ENCODE results near the gene PRSS2.
A peak's percentile ranks its signal among the peaks of the same experiment; 100 is the strongest.
"Not testable (repeated sequence)": the region's sequence is repeated elsewhere in the genome, so short reads cannot be mapped to it uniquely, and the experiment has no call there.

Gene PRSS2

DNA sequence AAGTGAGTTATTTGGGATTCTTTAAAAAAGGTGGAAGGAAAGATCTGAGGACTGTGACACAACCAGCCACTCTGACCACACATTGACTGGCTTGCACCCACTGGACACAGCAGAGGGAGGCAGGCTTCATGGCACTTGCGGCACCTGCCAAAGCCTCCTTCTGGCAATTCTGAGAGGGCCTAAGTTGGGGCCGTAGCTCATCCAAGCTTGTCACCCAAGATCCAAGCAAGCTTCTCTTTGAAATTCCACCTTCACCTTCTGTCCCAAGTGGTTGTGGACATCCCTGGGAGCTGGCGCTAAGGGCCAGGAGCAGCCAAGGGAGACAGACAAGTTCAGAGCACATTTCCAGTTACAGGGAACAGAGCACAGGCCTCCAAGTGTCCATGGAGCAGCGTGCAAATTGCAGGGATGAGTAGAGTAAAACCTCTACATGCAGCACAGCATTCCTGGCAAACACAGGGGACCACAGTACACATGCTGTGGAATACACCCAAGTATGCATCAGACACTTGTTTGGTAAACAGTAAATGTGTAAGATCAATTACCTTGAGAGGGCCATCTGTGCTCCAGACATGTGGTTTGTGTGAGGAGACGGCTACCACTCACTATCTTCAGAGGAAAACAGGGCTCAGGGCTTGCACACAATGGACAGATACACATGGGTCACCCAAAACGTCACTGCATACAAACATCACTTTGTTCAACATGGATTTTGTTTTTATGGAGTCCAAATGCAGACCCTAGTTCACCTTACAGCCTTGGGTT lies 4.8 kb downstream of the PRSS2 start:
- H3K36me3 ChIP-seq (ENCODE audit: control insufficient read depth in 1 of 2, insufficient read depth in 2 of 2, low read length in 2 of 2); H3K4me3 ChIP-seq (ENCODE audit: low read depth in 1 of 2, low read length in 2 of 2); H3K27ac ChIP-seq (ENCODE audit: low read length): not testable (repeated sequence)

DNA sequence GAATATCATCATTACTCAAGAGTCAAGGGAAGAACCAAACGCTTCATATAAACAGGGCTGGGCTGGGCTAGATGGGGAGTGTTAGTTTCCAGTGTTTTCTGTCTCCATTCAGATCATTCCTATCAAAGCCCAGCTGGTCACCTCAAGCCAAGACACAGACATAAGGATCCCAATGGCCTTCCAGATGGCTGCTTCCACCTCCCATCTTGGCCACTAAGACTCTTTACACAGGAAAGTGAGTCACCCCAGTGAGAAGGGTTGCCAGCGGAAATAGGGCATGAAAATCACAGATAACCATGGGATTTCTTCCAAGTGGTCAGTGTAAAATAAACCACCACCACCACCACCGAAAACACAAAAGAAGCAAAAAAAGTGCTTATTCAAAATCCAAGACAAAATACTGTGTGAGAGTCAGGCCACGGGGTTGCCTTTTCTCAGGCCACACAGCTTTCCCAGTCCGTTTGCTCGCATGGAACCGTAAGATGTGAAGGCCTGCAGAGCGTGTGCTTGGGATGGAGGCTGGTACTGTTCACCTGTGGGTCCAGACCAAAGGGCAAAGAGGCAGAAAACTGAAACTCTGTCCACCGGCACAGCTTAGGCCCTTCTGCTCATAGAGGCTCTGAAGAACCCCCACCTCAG lies 5.6 kb downstream of the PRSS2 start:
- Histone ChIP-seq H3K4me1 (ENCODE audit: control insufficient read depth in 1 of 2, insufficient read depth in 2 of 2, low read length in 2 of 2) (no peaks in the 10 kb centered on the region), H3K36me3 (ENCODE audit: control insufficient read depth in 1 of 2, insufficient read depth in 2 of 2, low read length in 2 of 2) (no peaks in the 10 kb centered on the region), H3K27me3 (ENCODE audit: low read depth, low read length) (no peaks in the 10 kb centered on the region), H3K9me3 (ENCODE audit: control insufficient read depth in 1 of 2, low read length in 2 of 2) (no peaks in the 10 kb centered on the region), H3K27ac (ENCODE audit: low read length) (no peak overlapping the region), H3K4me3 (ENCODE audit: low read depth in 1 of 2, low read length in 2 of 2) (no peak overlapping the region)

More for the DNA sequence above, 4.8 kb downstream of the PRSS2 start:
- H3K9me3 ChIP-seq (ENCODE audit: control insufficient read depth in 1 of 2, low read length in 2 of 2); H3K4me1 ChIP-seq (ENCODE audit: control insufficient read depth in 1 of 2, insufficient read depth in 2 of 2, low read length in 2 of 2); H3K27me3 ChIP-seq (ENCODE audit: low read depth, low read length): not testable (repeated sequence)

GRCh38 chr7:142776845-142777225 lies 6.1 kb downstream of the PRSS2 start:
- not testable (repeated sequence) for H3K27me3 ChIP-seq (ENCODE audit: low read depth, low read length); H3K27ac ChIP-seq (ENCODE audit: low read length); H3K4me3 ChIP-seq (ENCODE audit: low read depth in 1 of 2, low read length in 2 of 2); H3K4me1 ChIP-seq (ENCODE audit: control insufficient read depth in 1 of 2, insufficient read depth in 2 of 2, low read length in 2 of 2); H3K36me3 ChIP-seq (ENCODE audit: control insufficient read depth in 1 of 2, insufficient read depth in 2 of 2, low read length in 2 of 2); H3K9me3 ChIP-seq (ENCODE audit: control insufficient read depth in 1 of 2, low read length in 2 of 2)

DNA sequence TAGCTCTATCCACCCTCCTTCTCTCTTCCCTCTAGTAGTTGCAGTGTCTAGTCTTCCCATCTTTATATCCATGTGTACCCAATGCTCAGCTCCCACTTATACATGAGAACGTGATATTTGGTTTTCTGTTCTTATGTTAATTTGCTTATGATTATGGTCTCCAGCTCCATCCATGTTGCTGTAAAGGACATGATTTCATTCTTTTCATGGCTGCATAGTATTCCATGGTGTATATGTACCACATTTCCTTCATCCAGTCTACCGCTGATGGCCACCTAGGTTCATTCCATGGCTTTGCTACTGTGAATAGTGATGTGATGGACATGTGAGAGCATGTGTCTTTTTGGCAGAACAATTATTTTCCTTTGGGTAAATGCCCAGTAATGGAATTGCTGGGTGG lies 6.5 kb downstream of the PRSS2 start:
- Histone ChIP-seq H3K27me3 (ENCODE audit: low read depth, low read length) (no peaks in the 10 kb centered on the region), H3K27ac (ENCODE audit: low read length) (no peak overlapping the region), H3K9me3 (ENCODE audit: control insufficient read depth in 1 of 2, low read length in 2 of 2) (no peaks in the 10 kb centered on the region), H3K36me3 (ENCODE audit: control insufficient read depth in 1 of 2, insufficient read depth in 2 of 2, low read length in 2 of 2) (no peaks in the 10 kb centered on the region), H3K4me3 (ENCODE audit: low read depth in 1 of 2, low read length in 2 of 2) (no peak overlapping the region), H3K4me1 (ENCODE audit: control insufficient read depth in 1 of 2, insufficient read depth in 2 of 2, low read length in 2 of 2) (no peaks in the 10 kb centered on the region)

GRCh38 chr7:142782922-142783900 lies 12.4 kb downstream of the PRSS2 start:
- Histone ChIP-seq H3K4me1 (ENCODE audit: control insufficient read depth in 1 of 2, insufficient read depth in 2 of 2, low read length in 2 of 2) (peaks cover 0 to 4% of the 10 kb centered on the region in 2 donors), H3K4me3 (ENCODE audit: low read depth in 1 of 2, low read length in 2 of 2) (peak overlapping the region; percentile 53 to 55), H3K27ac (ENCODE audit: low read length) (no peak overlapping the region), H3K27me3 (ENCODE audit: low read depth, low read length) (no peaks in the 10 kb centered on the region), H3K9me3 (ENCODE audit: control insufficient read depth in 1 of 2, low read length in 2 of 2) (no peaks in the 10 kb centered on the region), H3K36me3 (ENCODE audit: control insufficient read depth in 1 of 2, insufficient read depth in 2 of 2, low read length in 2 of 2) (no peaks in the 10 kb centered on the region)

GRCh38 chr7:142784096-142784495 lies 13.3 kb downstream of the PRSS2 start:
- no peak overlapping the region for H3K4me3 ChIP-seq (ENCODE audit: low read depth in 1 of 2, low read length in 2 of 2)
- H3K9me3 ChIP-seq (ENCODE audit: control insufficient read depth in 1 of 2, low read length in 2 of 2), result no peaks in the 10 kb centered on the region
- no peak overlapping the region for H3K27ac ChIP-seq (ENCODE audit: low read length)
- peaks cover 0 to 4% of the 10 kb centered on the region in 2 donors for H3K4me1 ChIP-seq (ENCODE audit: control insufficient read depth in 1 of 2, insufficient read depth in 2 of 2, low read length in 2 of 2)
- no peaks in the 10 kb centered on the region for H3K27me3 ChIP-seq (ENCODE audit: low read depth, low read length)
- H3K36me3 ChIP-seq (ENCODE audit: control insufficient read depth in 1 of 2, insufficient read depth in 2 of 2, low read length in 2 of 2), result no peaks in the 10 kb centered on the region

DNA sequence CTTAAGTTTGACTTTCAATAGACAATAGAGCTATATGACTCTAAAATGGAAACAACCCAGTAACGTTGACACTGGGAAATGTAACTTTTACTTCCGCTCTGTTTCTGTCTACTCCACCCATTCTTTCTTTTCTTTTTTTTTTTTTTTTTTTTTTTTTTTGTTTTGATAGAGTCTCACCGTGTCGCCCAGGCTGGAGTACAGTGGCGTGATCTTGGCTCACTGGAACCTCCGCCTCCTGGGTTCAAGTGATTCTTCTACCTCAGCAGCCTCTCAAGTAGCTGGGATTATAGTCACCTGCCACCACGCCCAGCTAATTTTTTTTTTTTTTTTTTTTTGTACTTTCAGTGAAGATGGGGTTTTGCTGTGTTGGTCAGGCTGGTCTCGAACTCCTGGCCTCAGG lies 13.9 kb downstream of the PRSS2 start:
- Histone ChIP-seq H3K4me1 (ENCODE audit: control insufficient read depth in 1 of 2, insufficient read depth in 2 of 2, low read length in 2 of 2) (peaks cover 0 to 4% of the 10 kb centered on the region in 2 donors), H3K36me3 (ENCODE audit: control insufficient read depth in 1 of 2, insufficient read depth in 2 of 2, low read length in 2 of 2) (no peaks in the 10 kb centered on the region), H3K27me3 (ENCODE audit: low read depth, low read length) (no peaks in the 10 kb centered on the region), H3K9me3 (ENCODE audit: control insufficient read depth in 1 of 2, low read length in 2 of 2) (no peaks in the 10 kb centered on the region), H3K27ac (ENCODE audit: low read length) (no peak overlapping the region), H3K4me3 (ENCODE audit: low read depth in 1 of 2, low read length in 2 of 2) (no peak overlapping the region)

DNA sequence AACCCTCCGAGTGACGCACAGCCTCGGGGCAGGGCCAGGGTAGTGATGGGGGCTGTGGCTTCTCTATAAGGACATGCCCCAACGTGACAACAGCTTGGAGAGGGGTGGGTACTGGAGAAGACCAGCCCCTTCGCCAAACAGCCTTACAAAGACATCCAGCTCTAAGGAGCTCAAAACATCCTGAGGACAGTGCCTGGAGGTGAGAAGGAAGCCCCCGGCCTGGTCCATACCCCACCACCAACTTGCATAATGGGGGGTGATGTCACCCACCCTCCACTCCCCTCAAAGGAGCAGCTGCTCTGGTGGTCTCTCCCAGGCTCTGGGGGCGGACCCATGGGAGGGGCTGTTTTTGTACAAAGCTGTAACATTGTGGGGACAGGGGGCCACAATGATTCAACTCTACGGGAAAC lies 15.1 kb downstream of the PRSS2 start:
- Histone ChIP-seq H3K27ac (ENCODE audit: low read length) (no peak overlapping the region), H3K9me3 (ENCODE audit: control insufficient read depth in 1 of 2, low read length in 2 of 2) (no peaks in the 10 kb centered on the region), H3K4me1 (ENCODE audit: control insufficient read depth in 1 of 2, insufficient read depth in 2 of 2, low read length in 2 of 2) (peaks cover 0 to 4% of the 10 kb centered on the region in 2 donors), H3K4me3 (ENCODE audit: low read depth in 1 of 2, low read length in 2 of 2) (no peak overlapping the region), H3K36me3 (ENCODE audit: control insufficient read depth in 1 of 2, insufficient read depth in 2 of 2, low read length in 2 of 2) (no peaks in the 10 kb centered on the region), H3K27me3 (ENCODE audit: low read depth, low read length) (no peaks in the 10 kb centered on the region)

DNA sequence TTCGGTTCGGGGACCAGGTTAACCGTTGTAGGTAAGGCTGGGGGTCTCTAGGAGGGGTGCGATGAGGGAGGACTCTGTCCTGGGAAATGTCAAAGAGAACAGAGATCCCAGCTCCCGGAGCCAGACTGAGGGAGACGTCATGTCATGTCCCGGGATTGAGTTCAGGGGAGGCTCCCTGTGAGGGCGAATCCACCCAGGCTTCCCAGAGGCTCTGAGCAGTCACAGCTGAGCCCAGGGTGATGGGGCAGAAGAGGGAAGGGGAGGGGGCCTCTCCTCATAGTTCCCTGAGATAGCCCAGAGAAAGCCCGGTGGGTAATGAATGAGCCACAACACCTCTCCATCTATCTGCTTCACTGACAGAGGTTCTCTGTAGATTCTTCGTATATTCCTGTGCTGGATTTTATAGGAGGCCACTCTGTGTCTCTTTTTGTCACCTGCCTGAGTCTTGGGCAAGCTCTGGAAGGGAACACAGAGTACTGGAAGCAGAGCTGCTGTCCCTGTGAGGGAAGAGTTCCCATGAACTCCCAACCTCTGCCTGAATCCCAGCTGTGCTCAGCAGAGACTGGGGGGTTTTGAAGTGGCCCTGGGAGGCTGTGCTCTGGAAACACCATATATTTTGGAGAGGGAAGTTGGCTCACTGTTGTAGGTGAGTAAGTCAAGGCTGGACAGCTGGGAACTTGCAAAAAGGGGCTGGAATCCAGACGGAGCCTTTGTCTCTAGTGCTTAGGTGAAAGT lies 16.4 kb downstream of the PRSS2 start:
- no peak overlapping the region for H3K27ac ChIP-seq (ENCODE audit: low read length)
- H3K36me3 ChIP-seq (ENCODE audit: control insufficient read depth in 1 of 2, insufficient read depth in 2 of 2, low read length in 2 of 2), result no peaks in the 10 kb centered on the region
- H3K27me3 ChIP-seq (ENCODE audit: low read depth, low read length), result no peaks in the 10 kb centered on the region
- no peaks in the 10 kb centered on the region for H3K9me3 ChIP-seq (ENCODE audit: control insufficient read depth in 1 of 2, low read length in 2 of 2)
- no peak overlapping the region for H3K4me3 ChIP-seq (ENCODE audit: low read depth in 1 of 2, low read length in 2 of 2)
- peaks cover 0 to 4% of the 10 kb centered on the region in 2 donors for H3K4me1 ChIP-seq (ENCODE audit: control insufficient read depth in 1 of 2, insufficient read depth in 2 of 2, low read length in 2 of 2)

GRCh38 chr7:142787783-142788182 lies 17.0 kb downstream of the PRSS2 start:
- Histone ChIP-seq H3K9me3 (ENCODE audit: control insufficient read depth in 1 of 2, low read length in 2 of 2) (no peaks in the 10 kb centered on the region), H3K4me3 (ENCODE audit: low read depth in 1 of 2, low read length in 2 of 2) (no peak overlapping the region)

More at GRCh38 chr7:142787783-142788182, 17.0 kb downstream of the PRSS2 start:
- Histone ChIP-seq H3K36me3 (ENCODE audit: control insufficient read depth in 1 of 2, insufficient read depth in 2 of 2, low read length in 2 of 2) (no peaks in the 10 kb centered on the region), H3K27ac (ENCODE audit: low read length) (no peak overlapping the region), H3K4me1 (ENCODE audit: control insufficient read depth in 1 of 2, insufficient read depth in 2 of 2, low read length in 2 of 2) (peaks cover 0 to 3% of the 10 kb centered on the region in 2 donors), H3K27me3 (ENCODE audit: low read depth, low read length) (no peaks in the 10 kb centered on the region)
